MM.1S (cell line): ENCODE data around the gene TSSK6.

Experiments
- DNase-seq: peaks from one replicate; pipeline ENCODE4 v3.0.0-alpha.2; 2015
- H2AFZ ChIP-seq: fragments of 300-600 bp; sonication (generic); 2 replicates; pipeline ENCODE4 v1.6.0; 2016; ENCODE audit warnings: antibody characterized with exemption, low read length
- H3F3A ChIP-seq: fragments of 300-600 bp; sonication (generic); 2 replicates; pipeline ENCODE4 v1.6.1; 2016; ENCODE audit warnings: mild to moderate bottlenecking, antibody characterized with exemption, low read length, moderate library complexity, mixed read lengths; ENCODE audit not compliant: insufficient read depth
- H3K27ac ChIP-seq: fragments of 300-600 bp; sonication (generic); 2 replicates; pipeline ENCODE4 v1.5.1; 2016; ENCODE audit warnings: mild to moderate bottlenecking, low read length
- H3K27me3 ChIP-seq: fragments of 300-600 bp; sonication (generic); replicated peaks from 2 replicates; pipeline ENCODE4 v1.6.0; 2016; ENCODE audit warnings: low read length; ENCODE audit not compliant: insufficient read depth
- H3K36me3 ChIP-seq: fragments of 300-600 bp; sonication (generic); replicated peaks from 2 replicates; pipeline ENCODE4 v1.6.1; 2016; ENCODE audit warnings: mild to moderate bottlenecking, low read length, mixed read lengths; ENCODE audit not compliant: insufficient read depth
- H3K4me1 ChIP-seq: fragments of 300-600 bp; sonication (generic); 2 replicates; pipeline ENCODE4 v1.6.1; 2016; ENCODE audit warnings: low read length, mixed read lengths
- H3K4me2 ChIP-seq: fragments of 300-600 bp; sonication (generic); 2 replicates; pipeline ENCODE4 v1.6.0; 2016; ENCODE audit warnings: low read depth, low read length
- H3K4me3 ChIP-seq: fragments of 300-600 bp; sonication (generic); 2 replicates; pipeline ENCODE4 v1.5.1; 2016; ENCODE audit warnings: low read length, mixed read lengths
- H3K79me2 ChIP-seq: fragments of 300-600 bp; sonication (generic); 2 replicates; pipeline ENCODE4 v1.6.1; 2016; ENCODE audit warnings: mixed run types, low read length, mixed read lengths
- H3K9ac ChIP-seq: fragments of 300-600 bp; sonication (generic); 2 replicates; pipeline ENCODE4 v1.6.1; 2016; ENCODE audit warnings: low read length, mixed read lengths
- H3K9me2 ChIP-seq: fragments of 300-600 bp; sonication (generic); replicated peaks from 2 replicates; pipeline ENCODE4 v1.6.1; 2016; ENCODE audit warnings: mild to moderate bottlenecking, low read length, mixed read lengths; ENCODE audit not compliant: insufficient read depth
- H3K9me3 ChIP-seq: fragments of 300-600 bp; sonication (generic); replicated peaks from 2 replicates; pipeline ENCODE4 v1.6.1; 2016; ENCODE audit warnings: mild to moderate bottlenecking, low read length, mixed read lengths; ENCODE audit not compliant: insufficient read depth
- H4K20me1 ChIP-seq: fragments of 300-600 bp; sonication (generic); 2 replicates; pipeline ENCODE4 v1.6.1; 2016; ENCODE audit warnings: mild to moderate bottlenecking, low read length, moderate library complexity, mixed read lengths; ENCODE audit not compliant: insufficient read depth
- CTCF ChIP-seq: fragments of 300-600 bp; sonication (generic); IDR thresholded peaks from 2 replicates; pipeline ENCODE4 v1.5.1; 2016; ENCODE audit warnings: antibody characterized with exemption, low read length, mixed read lengths
- EZH2 ChIP-seq: fragments of 300-600 bp; sonication (generic); optimal IDR thresholded peaks from 2 replicates; pipeline ENCODE3; 2017; ENCODE audit warnings: low read depth, mild to moderate bottlenecking, antibody characterized with exemption, low read length, mixed read lengths
- EZH2phosphoT487 ChIP-seq: fragments of 300-600 bp; sonication (generic); IDR thresholded peaks from 2 replicates; pipeline ENCODE4 v1.6.1; 2018; ENCODE audit warnings: antibody characterized with exemption, low read length

Gene TSSK6

GRCh38 chr19:19561946-19562664 is 46.8 kb upstream of the TSSK6 start:
- Histone ChIP-seq H3K9me2 (no peaks in the 10 kb centered on the region), H3K4me1 (no peaks in the 10 kb centered on the region), H3K9ac (no peak overlapping the region), H3K4me3 (no peak overlapping the region), H2AFZ (no peak overlapping the region), H3K9me3 (no peaks in the 10 kb centered on the region), H3K4me2 (no peak overlapping the region), H3F3A (no peaks in the 10 kb centered on the region), H3K27me3 (peaks cover 18% of the 10 kb centered on the region), H3K36me3 (no peaks in the 10 kb centered on the region), H3K79me2 (no peaks in the 10 kb centered on the region), H4K20me1 (no peaks in the 10 kb centered on the region), H3K27ac (no peak overlapping the region)
- no peak for DNase-seq
- no peak for TF ChIP-seq CTCF
- TF ChIP-seq EZH2 = no peak
- no peak for TF ChIP-seq EZH2phosphoT487

- Histone ChIP-seq H3K9me2 (no peaks in the 10 kb centered on the region), H3K9ac (no peak overlapping the region), H3K4me2 (no peak overlapping the region), H3K4me1 (no peaks in the 10 kb centered on the region), H3K9me3 (no peaks in the 10 kb centered on the region), H3K27ac (no peak overlapping the region), H3F3A (no peaks in the 10 kb centered on the region), H3K79me2 (no peaks in the 10 kb centered on the region), H3K4me3 (no peak overlapping the region), H4K20me1 (no peaks in the 10 kb centered on the region), H2AFZ (no peak overlapping the region), H3K27me3 (peaks cover 18% of the 10 kb centered on the region), H3K36me3 (no peaks in the 10 kb centered on the region)
- TF ChIP-seq EZH2 (no peak), CTCF (no peak), EZH2phosphoT487 (no peak)
- no peak for DNase-seq
Measured at GRCh38 chr19:19559931-19560330, 44.6 kb upstream of the TSSK6 start.

- Histone ChIP-seq H3K9me2 (no peaks in the 10 kb centered on the region), H3K4me3 (no peak overlapping the region), H3K9me3 (no peaks in the 10 kb centered on the region), H4K20me1 (no peaks in the 10 kb centered on the region), H3K4me1 (no peaks in the 10 kb centered on the region), H3K27ac (no peak overlapping the region), H3K27me3 (peaks cover 18% of the 10 kb centered on the region), H3K36me3 (no peaks in the 10 kb centered on the region), H3F3A (no peaks in the 10 kb centered on the region), H3K4me2 (no peak overlapping the region), H3K9ac (no peak overlapping the region), H2AFZ (no peak overlapping the region), H3K79me2 (no peaks in the 10 kb centered on the region)
- DNase-seq = no peak
- TF ChIP-seq EZH2phosphoT487 (no peak), CTCF (no peak), EZH2 (no peak)
Measured at GRCh38 chr19:19558636-19559035, 43.3 kb upstream of the TSSK6 start.
